ENCODE measurements around the gene RTN4R. TPM values are rescaled to one million over a fixed set of nuclear protein-coding genes. Genes with fewer than 3 reads are reported as not detected.
"Not testable (repeated sequence)": the region's sequence is repeated elsewhere in the genome, so short reads cannot be mapped to it uniquely, and the experiment has no call there.

The RTN4R gene
- total and polyA plus RNA-seq, 5 experiments from 2014 or later: 4.3 to 5.6 (median 5.0) TPM

DNA sequence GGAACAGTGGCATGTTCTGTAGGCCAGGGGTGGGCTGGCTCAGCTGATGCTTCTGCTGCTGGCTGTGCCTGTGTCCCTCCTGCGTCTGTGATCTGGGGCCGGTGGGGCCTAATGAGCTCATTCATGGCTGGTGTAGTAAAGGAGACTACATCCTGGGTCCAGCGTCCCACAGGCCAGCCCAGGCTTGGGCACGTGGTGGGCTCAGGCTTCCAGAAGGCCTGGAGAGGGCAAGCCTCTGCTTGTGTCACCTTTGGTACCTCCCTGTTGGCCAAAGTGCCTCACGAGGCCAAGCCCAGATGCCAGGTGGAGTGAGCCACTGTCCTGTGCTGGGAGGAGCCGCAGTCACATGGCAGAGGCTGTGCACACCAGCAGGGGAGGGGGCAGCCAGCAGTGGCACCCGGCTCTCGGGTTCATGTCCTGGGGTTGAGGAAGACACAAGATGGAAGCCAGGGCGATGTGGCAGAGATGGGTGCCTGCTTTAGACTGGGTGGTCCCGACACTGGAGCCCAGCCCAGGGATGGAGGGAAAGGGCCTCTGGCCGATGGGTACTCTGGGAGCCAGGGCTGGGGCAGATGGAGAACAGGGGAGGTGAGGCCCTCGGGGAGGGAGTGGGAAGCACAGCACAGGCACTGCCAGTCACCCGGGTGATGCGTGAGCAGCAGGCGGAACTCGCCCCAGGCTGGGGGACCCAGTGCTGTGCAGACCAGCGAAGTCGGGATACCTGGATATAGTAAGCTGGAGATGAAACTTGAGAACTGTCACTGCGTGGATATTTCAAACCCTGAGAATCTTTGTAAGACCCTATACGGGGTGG, 43.3 kb upstream of the RTN4R start:
- H3K27me3 Mint-ChIP-seq, H3K9me3 Mint-ChIP-seq, H3K4me1 Mint-ChIP-seq, H3K4me3 Mint-ChIP-seq, ATAC-seq, POLR2A ChIA-PET, H3K36me3 Mint-ChIP-seq: not testable (repeated sequence)
- DNase-seq: peak in 1 of 10 donors; percentile 35
- peak overlapping the region in 3 of 10 donors; percentile 20 to 80 (median 67) for H3K27ac Mint-ChIP-seq

DNA sequence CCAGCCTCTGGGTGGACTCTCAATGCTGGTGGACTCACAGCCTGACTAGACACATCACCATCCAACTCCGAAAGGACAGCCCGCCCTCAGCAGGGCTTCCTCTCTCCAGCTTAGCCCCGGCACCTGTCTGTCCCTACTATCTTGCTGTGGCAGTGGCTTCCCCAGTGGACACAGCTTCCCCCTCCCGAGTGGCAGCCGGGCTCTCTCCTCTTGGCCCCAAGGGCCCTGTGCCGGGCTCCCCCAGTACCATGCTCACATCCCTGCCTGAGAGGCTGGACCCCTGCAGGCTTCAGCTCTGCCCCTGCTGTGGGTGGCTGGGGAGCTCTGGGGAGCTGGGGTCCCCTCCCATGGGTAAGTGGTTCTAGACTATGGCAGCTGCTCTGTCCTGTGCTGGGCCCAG, 42.7 kb upstream of the RTN4R start:
- H3K4me3 Mint-ChIP-seq, ATAC-seq, H3K9me3 Mint-ChIP-seq, H3K27me3 Mint-ChIP-seq, H3K4me1 Mint-ChIP-seq, POLR2A ChIA-PET, H3K36me3 Mint-ChIP-seq: not testable (repeated sequence)
- peak overlapping the region in 4 of 10 donors; percentile 17 to 67 (median 38) for H3K27ac Mint-ChIP-seq
- DNase-seq: peak in 1 of 10 donors; percentile 42

DNA sequence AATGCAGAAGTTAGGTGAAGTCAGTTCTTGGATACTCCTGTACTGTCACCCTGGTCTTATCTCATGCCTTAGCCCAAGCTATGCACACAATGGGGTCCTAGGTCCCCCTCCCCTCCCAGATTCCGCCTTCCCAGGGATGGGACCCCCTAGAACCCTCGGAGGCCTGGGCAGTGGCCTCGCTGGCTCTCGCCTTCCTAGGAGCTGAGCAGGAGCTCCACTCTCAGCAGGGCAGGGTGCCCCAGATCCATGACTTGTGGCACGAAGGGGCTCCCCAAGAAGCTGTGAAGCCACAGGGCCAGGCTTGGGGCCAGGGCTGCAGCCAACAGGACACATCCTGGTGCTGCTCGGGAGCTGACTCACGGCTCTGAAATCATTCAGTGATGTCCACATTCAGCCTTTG, 42.1 kb upstream of the RTN4R start:
- POLR2A ChIA-PET, H3K27ac Mint-ChIP-seq, H3K4me3 Mint-ChIP-seq, H3K9me3 Mint-ChIP-seq, ATAC-seq, H3K4me1 Mint-ChIP-seq, H3K27me3 Mint-ChIP-seq, H3K36me3 Mint-ChIP-seq, DNase-seq: not testable (repeated sequence)

DNA sequence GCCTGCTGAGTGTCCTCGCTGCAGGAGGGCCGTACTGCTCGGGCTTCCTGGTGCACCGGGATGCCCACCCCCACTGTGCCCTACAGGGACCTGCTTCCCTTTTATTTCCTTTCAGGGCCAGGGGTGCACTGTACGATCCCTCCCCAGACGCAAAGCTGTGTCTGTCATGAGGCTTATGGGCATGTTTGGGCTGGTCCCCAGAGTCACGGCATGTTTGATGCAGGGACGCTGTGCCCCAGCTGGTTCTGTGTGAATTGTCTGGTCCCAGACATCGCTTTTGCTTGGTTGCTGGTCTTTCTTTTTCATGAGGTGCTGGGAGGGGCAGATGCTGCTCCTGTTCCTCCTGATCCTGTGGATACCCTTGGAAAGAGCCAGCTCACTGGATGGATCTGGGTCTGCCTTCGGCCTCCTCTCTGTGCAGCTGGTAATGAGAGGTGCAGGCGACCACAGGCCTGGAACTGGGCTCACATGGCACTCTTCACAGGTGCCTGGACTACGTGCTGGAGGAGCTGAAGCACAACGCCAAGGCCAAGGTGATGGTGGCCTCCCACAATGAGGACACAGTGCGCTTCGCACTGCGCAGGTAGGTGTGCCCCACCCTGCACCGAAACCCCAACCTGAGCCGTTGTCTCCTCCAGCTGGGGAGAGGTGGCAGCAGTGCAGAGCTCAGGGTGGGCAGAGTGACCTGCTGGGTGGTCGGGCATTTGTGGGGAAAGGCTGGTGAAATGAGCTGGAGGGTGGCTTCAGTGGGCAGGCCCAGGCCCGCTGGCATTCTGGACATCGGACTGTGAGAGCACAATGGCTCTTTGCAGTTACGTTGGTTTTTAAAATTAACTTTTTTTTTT, 40.9 kb upstream of the RTN4R start:
- POLR2A ChIA-PET, H3K36me3 Mint-ChIP-seq, ATAC-seq, H3K9me3 Mint-ChIP-seq, H3K27me3 Mint-ChIP-seq, H3K4me1 Mint-ChIP-seq: not testable (repeated sequence)
- peak overlapping the region in 1 of 10 donors; percentile 34 for H3K27ac Mint-ChIP-seq
- H3K4me3 Mint-ChIP-seq: peak overlapping the region in 2 of 10 donors; percentile 38 to 40
- peak in 1 of 10 donors; percentile 36 for DNase-seq

DNA sequence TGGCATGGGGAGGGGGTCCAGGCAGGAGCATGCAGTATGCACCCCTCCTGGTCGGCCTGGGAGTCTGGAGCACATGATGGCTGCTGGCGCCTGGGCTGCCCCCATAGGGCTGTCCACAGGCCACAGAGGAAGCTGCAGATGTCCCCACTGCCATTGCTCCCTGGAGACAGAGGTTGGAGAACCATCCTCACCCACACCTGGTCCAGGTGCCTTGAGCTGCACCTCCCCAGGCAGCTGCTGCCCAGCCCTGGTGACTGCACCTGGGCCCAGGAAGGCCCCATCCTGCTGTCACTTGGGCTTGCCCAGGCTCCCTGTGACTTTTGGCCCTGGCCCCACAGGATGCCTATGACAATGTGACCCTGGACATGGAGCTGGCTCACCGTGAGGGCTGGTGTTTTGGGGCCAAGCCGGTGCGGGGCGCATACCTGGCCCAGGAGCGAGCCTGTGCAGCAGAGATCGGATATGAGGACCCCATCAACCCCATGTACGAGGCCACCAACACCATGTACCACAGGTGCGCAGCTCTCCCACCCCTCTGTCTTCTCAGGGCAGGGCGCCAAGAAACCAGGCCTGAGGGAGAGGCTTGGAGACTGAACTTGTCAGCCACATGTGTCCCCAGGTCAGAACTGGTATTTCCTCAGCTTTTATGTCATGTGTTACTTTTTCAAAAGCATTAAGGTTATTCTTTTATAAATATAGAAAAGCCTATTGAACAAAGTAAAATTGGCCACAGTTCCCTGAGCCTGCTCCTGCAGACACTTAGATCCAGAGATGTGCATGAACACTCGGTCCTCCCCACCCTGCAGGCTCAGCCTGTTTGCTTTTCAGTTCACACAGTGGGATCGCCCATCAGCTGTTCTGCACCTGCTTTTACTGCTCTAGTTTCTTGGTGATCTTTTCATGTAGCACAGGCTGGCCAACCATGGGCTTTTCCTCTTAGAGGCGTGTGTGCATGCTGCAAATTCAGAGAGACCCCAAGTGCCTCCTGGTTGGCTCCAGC, 39.6 kb upstream of the RTN4R start:
- Mint-ChIP-seq H3K27ac (peak overlapping the region in 2 of 10 donors; percentile 12 to 36), H3K4me3 (peak overlapping the region in 9 of 10 donors; percentile 11 to 54 (median 42))
- not testable (repeated sequence) for H3K4me1 Mint-ChIP-seq, H3K36me3 Mint-ChIP-seq, ATAC-seq, H3K27me3 Mint-ChIP-seq, H3K9me3 Mint-ChIP-seq
- POLR2A ChIA-PET: interaction anchor here (0.9 to 1.0 kb wide), 3 partner anchors 12 to 177 kb away, joined by 3 read pairs; partner anchors contain the start of gene DGCR6L
- peak in 1 of 10 donors; percentile 9 for DNase-seq

DNA sequence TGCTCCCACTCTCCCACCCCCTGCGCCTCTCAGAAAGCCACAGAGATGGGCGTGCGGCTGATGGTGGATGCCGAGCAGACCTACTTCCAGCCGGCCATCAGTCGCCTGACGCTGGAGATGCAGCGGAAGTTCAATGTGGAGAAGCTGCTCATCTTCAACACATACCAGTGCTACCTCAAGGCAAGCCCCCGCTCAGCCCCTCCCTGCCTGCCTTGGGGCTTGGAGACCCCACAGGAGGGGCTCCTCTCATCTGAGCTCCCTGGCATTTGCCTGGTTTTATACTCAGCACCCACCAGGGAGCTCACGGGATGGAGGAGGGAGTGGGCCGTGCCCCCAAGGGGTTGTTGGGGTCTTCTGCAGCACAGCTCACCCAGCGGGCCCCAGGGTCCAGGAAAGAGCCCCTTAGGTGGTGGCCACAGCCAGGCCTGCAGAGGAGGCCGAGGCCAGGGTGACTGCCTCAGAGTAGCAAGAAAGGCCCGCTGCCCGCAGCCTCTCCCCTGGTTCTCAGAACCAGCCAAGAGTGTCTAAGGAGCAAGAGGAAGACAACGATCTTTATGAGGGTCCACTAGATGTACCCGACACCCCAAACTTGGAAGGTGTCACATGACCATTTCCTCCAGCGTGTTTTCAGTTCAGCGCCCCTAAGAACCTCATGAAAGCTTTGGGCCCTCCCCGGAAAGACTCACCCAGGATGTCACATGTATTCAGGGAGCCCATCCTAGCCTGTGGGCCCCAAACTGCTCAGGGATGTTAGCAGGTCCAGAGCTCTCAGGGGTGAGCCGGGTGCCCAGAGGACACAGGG, 38.7 kb upstream of the RTN4R start:
- not testable (repeated sequence) for H3K4me1 Mint-ChIP-seq, H3K9me3 Mint-ChIP-seq, H3K27me3 Mint-ChIP-seq, ATAC-seq, H3K36me3 Mint-ChIP-seq
- peak overlapping the region in 2 of 10 donors; percentile 36 to 90 for H3K27ac Mint-ChIP-seq
- peak in 1 of 10 donors; percentile 60 for DNase-seq
- H3K4me3 Mint-ChIP-seq: peak overlapping the region in 5 of 10 donors; percentile 10 to 54 (median 37)
- POLR2A ChIA-PET: interaction anchor here (0.9 to 1.0 kb wide), 2 partner anchors 13 to 14 kb away, joined by 3 read pairs; partner anchors contain the start of gene DGCR6L

DNA sequence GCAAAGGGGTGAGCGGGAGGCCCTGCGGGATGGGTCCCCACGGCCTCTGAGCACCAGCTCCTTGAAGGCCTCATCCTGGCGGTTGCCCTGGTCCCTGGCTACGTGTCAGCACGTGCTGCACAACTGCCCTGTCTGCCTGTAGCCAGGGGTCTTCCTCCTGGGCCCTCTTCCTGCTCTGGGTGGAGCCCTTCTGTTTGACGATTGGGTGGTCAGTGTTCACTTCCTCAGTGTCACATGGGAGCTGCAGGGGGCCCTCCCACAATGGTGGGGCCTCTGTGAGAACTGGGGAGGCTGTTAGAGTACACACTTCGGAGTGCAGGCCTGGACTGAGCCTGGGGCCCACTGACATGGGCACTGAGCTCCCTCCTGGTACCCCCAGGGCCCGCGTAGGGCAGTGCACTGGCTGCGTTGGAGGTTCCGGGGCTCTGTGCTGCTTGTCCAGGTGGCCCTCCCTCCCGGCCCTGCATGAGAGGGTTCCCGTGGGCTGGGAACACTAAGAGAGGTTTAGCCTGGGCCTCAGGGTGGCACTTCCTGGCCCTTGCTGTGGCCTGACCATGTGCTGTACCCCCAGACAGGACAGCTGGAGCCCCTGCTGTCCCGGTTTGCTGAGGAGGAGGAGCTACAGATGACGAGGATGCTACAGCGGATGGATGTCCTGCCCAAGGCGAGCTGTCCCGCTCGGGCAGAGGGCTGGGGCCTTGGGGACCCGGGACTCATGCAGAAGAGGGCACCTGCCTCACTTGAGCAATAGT, 38.0 kb upstream of the RTN4R start:
- no peak for ATAC-seq
- peaks cover 0 to 9% (median 0%) of the 10 kb centered on the region in 5 donors for H3K27me3 Mint-ChIP-seq
- POLR2A ChIA-PET: no interaction called here
- peak overlapping the region in 4 of 10 donors; percentile 73 to 93 (median 86) for H3K27ac Mint-ChIP-seq
- peak in 3 of 10 donors; percentile 47 to 56 (median 55) for DNase-seq
- peaks cover 0 to 7% (median 3%) of the 10 kb centered on the region in 4 donors for H3K4me1 Mint-ChIP-seq
- H3K4me3 Mint-ChIP-seq: peak overlapping the region in 3 of 10 donors; percentile 10 to 45 (median 13)
- no peaks in the 10 kb centered on the region for H3K36me3 Mint-ChIP-seq
- H3K9me3 Mint-ChIP-seq: no peaks in the 10 kb centered on the region

DNA sequence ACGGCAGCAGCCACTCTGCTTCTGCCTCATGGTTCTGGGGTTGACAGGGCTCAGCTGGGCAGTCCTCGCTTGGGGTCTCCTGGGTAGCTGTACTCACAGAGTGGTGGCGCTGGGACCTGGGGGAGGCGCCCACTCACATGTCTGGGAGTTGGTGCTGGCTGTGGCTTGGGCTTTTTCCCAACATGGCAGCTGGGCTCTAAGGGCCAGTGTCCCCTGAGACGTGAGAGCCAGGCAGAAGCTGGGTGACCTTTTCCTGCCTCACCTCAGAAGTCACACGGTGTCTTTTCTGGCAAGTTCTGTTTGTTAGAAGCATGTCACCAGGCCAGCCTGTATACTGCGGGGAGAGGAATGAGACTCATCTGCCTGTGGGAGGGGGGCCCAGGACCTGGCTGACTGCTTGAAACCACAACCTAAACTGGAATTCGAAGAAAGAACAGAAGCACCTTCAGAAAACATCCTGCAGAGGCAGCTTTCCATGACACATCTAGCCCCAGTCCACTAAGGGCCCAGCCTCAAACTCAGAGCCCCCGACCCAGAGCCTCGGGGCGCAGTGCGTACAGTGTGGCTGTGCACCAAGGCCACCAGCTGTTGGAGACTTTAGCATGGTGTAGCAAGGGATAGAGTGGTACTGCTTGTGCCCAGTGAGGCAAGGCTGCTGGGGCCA, 37.2 kb upstream of the RTN4R start:
- H3K9me3 Mint-ChIP-seq, H3K36me3 Mint-ChIP-seq, ATAC-seq, H3K27me3 Mint-ChIP-seq, POLR2A ChIA-PET, H3K4me1 Mint-ChIP-seq: not testable (repeated sequence)
- peak overlapping the region in 2 of 10 donors; percentile 29 to 81 for H3K27ac Mint-ChIP-seq
- DNase-seq: peak in 1 of 10 donors; percentile 18
- H3K4me3 Mint-ChIP-seq: peak overlapping the region in 1 of 10 donors; percentile 10

DNA sequence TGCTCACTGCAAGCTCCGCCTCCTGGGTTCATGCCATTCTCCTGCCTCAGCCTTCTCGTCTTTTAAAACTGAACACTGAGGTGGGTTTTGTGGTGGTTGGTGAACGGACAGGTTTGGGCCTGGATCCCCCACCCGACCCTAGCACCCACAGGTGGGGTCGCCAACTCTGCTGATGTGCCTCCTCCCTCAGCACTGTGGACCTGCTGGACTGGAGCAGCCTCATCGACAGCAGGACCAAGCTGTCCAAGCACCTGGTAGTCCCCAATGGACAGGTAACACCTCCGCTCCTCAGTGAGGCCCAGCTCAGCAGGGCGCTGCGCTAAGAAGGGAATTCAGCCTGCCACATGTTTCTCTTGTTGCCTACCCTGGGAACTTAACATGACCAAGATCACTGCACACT, 36.5 kb upstream of the RTN4R start:
- Mint-ChIP-seq H3K9me3 (no peaks in the 10 kb centered on the region), H3K4me3 (no peak overlapping the region), H3K27me3 (peaks cover 0 to 9% (median 0%) of the 10 kb centered on the region in 5 donors), H3K36me3 (no peaks in the 10 kb centered on the region), H3K4me1 (peaks cover 2 to 11% (median 8%) of the 10 kb centered on the region in 4 donors), H3K27ac (peak overlapping the region in 1 of 10 donors; percentile 63)
- POLR2A ChIA-PET: no interaction called here
- DNase-seq (no peak), ATAC-seq (no peak)

DNA sequence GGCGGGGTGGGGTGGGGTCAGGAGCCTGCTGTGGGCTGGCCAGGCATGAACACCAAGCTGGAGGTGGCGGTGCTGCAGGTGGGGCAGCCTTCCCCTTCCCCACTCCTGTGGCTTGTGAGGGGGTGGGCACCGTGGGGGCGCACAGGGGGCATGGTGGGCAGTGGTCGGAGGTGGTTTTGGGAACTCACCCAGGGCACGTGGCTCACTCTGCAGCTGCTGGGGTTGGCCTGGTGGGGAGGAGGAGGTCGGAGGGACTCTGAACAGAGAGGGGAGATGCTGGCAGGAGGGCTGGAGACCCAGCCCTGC, 35.1 kb upstream of the RTN4R start:
- ATAC-seq, H3K4me3 Mint-ChIP-seq, H3K27me3 Mint-ChIP-seq, POLR2A ChIA-PET, DNase-seq, H3K9me3 Mint-ChIP-seq, H3K36me3 Mint-ChIP-seq, H3K27ac Mint-ChIP-seq: not testable (repeated sequence)
- H3K4me1 Mint-ChIP-seq: peaks cover 3 to 13% (median 10%) of the 10 kb centered on the region in 4 donors
